MCF 10A (cell line): Measurements from ENCODE around the gene PCP4L1. TPM values are rescaled to one million over a fixed set of nuclear protein-coding genes. Genes with fewer than 3 reads are reported as not detected.
"Not testable (repeated sequence)": the region's sequence is repeated elsewhere in the genome, so short reads cannot be mapped to it uniquely, and the experiment has no call there.

ENCODE experiments used
- BruUV-seq: library from RNA; stranded (reverse); fragments of 400-500 nt; replicated peaks from 2 replicates; lab custom pipeline; 2021; lab: Mats Ljungman, UMichigan
- CTCF ChIA-PET: fragments of 300-600 bp; sonication (Branson Sonifier 250); formaldehyde crosslinking; extraction: SDS; loops from one replicate; lab custom pipeline; 2021; ENCODE audit warnings: antibody characterized with exemption, inconsistent platforms; lab: Yijun Ruan, JAX
- POLR2A ChIA-PET: fragments of 300-600, 350-650 bp; sonication (Branson Sonifier 250); formaldehyde crosslinking; extraction: SDS; loops from one replicate; lab custom pipeline; 2020; ENCODE audit warnings: antibody characterized with exemption, inconsistent platforms; lab: Yijun Ruan, JAX
- DNase-seq: peaks from one replicate; pipeline ENCODE4 v3.0.0-alpha.2; 2018; ENCODE audit not compliant: unreplicated experiment
- H3K27ac Mint-ChIP-seq: one replicate; pipeline ENCODE4 v1.8.0; 2022; ENCODE audit warnings: mild to moderate bottlenecking, low read depth, mixed read lengths; ENCODE audit not compliant: unreplicated experiment
- H3K27me3 Mint-ChIP-seq: one replicate; pipeline ENCODE4 v1.8.0; 2022; ENCODE audit warnings: mixed read lengths; ENCODE audit not compliant: insufficient read depth, unreplicated experiment
- H3K36me3 Mint-ChIP-seq: one replicate; pipeline ENCODE4 v1.8.0; 2022; ENCODE audit warnings: mild to moderate bottlenecking, moderate library complexity, mixed read lengths; ENCODE audit not compliant: insufficient read depth, unreplicated experiment
- H3K4me1 Mint-ChIP-seq: one replicate; pipeline ENCODE4 v1.8.0; 2022; ENCODE audit warnings: mixed read lengths; ENCODE audit not compliant: insufficient read depth, unreplicated experiment
- H3K4me3 Mint-ChIP-seq: one replicate; pipeline ENCODE4 v1.8.0; 2022; ENCODE audit warnings: mild to moderate bottlenecking, moderate library complexity, mixed read lengths; ENCODE audit not compliant: unreplicated experiment
- H3K9me3 Mint-ChIP-seq: one replicate; pipeline ENCODE4 v1.8.0; 2022; ENCODE audit warnings: mixed read lengths; ENCODE audit not compliant: unreplicated experiment
- intact Hi-C: fragments of 100-400 bp; cut with micrococcal nuclease; formaldehyde crosslinking; loops from 2 replicates; pipeline ENCODE4 v1.14.1; 2022
- total RNA-seq: library from RNA; stranded (reverse); gene quantifications from 2 replicates; pipeline ENCODE4 v1.2.3, GENCODE V29; 2022
- TF ChIP-seq, protein P1 (sequence below): fragments of 200-600 bp; IDR thresholded peaks from one replicate; pipeline ENCODE4 v1.8.0; 2022; ENCODE audit warnings: antibody characterized with exemption, mild to moderate bottlenecking; ENCODE audit not compliant: unreplicated experiment

Gene PCP4L1
- total RNA-seq, 1 experiment from 2014 or later: not detected

DNA sequence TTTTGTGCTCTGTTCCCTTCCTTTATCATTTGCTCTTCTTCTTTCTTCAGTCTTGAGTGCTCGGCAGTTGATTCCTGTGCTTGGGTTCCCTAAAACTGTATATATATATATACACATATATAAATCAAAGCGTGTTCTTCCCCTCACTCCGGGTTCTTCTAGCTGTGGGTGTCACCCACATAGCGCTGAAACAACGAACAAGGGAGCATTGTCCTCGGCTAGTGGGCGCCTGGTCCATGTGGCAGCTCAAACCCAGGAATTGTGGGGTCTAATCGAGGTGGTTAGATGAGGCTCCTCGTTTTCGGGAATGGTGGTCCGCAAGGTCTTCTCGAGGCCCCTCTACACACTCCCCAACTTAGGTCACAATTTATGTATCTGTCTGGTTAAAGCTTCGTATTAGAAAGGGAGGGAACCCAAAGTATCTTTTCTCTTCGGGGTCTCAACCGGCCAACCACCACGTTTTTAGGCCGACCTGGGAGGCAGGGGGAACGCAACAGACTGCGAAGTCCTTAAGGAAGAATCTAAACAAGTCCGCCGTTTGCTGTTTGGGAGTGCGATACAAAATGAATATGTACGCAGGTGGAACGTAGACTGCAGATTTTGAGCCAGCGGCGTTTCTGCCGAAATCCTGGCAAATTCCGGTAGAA lies 55.1 kb downstream of the PCP4L1 start:
- intact Hi-C loops: loop anchor here (1.0 to 2.0 kb wide), 2 partner anchors 69 to 86 kb away; no protein-coding TSS in a partner anchor
- peak overlapping the region; percentile 97 for H3K4me3 Mint-ChIP-seq
- POLR2A ChIA-PET: interaction anchor here (0.6 to 3.6 kb wide), 49 partner anchors 8 to 1286 kb away, joined by 3 to 61 read pairs (median 4); partner anchors contain the start of genes ADAMTS4, APOA2, B4GALT3 and DUSP12
- H3K4me1 Mint-ChIP-seq: peaks cover 13% of the 10 kb centered on the region
- H3K36me3 Mint-ChIP-seq: peaks cover 14% of the 10 kb centered on the region
- DNase-seq: no peak
- peak overlapping the region; percentile 100 for H3K27ac Mint-ChIP-seq
- no peaks in the 10 kb centered on the region for H3K27me3 Mint-ChIP-seq
- TSS peak; percentile 94 for BruUV-seq
- TF ChIP-seq, protein P1, sequence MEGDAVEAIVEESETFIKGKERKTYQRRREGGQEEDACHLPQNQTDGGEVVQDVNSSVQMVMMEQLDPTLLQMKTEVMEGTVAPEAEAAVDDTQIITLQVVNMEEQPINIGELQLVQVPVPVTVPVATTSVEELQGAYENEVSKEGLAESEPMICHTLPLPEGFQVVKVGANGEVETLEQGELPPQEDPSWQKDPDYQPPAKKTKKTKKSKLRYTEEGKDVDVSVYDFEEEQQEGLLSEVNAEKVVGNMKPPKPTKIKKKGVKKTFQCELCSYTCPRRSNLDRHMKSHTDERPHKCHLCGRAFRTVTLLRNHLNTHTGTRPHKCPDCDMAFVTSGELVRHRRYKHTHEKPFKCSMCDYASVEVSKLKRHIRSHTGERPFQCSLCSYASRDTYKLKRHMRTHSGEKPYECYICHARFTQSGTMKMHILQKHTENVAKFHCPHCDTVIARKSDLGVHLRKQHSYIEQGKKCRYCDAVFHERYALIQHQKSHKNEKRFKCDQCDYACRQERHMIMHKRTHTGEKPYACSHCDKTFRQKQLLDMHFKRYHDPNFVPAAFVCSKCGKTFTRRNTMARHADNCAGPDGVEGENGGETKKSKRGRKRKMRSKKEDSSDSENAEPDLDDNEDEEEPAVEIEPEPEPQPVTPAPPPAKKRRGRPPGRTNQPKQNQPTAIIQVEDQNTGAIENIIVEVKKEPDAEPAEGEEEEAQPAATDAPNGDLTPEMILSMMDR: no peak
- H3K9me3 Mint-ChIP-seq: no peaks in the 10 kb centered on the region
- CTCF ChIA-PET: interaction anchor here (0.6 to 3.5 kb wide), 15 partner anchors 10 to 423 kb away, joined by 3 to 41 read pairs (median 5); partner anchors contain the start of gene TOMM40L

DNA sequence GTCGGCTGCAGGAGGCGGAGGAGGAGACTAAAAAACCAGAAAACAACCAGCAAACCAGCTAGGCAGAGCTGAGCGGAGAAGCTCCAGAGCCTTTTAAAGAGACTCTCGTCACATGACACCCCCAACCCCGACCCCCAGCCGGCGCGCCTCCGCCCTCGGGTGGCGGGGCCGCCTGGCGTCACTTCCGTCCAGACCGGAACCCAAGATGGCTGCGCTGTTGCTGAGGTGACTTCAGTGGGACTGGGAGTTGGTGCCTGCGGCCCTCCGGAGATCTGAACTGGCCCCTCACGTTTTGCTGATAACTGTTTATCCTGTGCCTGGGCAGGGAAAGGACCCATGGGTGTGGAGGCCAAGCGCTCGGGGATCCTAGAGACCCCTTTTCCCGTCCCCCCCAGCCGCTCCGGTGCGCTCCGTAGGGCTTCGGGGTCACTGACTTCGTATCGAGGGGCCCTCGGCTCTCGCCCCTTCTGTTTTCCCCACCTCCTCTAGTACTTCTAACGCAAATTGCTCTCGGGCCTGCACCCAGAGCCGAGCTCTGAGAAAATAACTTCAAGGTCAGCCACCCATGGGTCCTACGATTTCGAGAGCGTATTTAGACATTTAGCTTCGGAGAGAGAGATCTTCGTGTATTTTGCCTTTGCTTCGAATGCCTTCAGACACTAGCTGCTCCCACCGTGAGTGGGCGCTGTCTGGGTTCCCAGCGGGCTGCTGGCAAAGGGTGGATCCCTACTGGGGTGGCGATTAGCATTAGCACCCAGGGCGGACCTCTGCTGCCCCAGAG lies 55.8 kb downstream of the PCP4L1 start, which contains the start of gene SDHC:
Gene SDHC, plus strand, starts transcription at position 181 of the 781 bp plus-strand sequence. Its CDS starts 25 bp downstream, at position 206.
- peak; percentile 87 for DNase-seq
- TSS peak; percentile 67 for BruUV-seq
- TF ChIP-seq, protein P1: peak; percentile 35
- intact Hi-C loops: loop anchor here (1.0 to 2.0 kb wide), 2 partner anchors 68 to 87 kb away; no protein-coding TSS in a partner anchor
- no peaks in the 10 kb centered on the region for H3K9me3 Mint-ChIP-seq
- ChIA-PET CTCF (interaction anchor here (0.6 to 3.5 kb wide), 22 partner anchors 10 to 422 kb away, joined by 3 to 41 read pairs (median 5); partner anchors contain the start of gene TOMM40L), POLR2A (interaction anchor here (0.6 to 3.6 kb wide), 51 partner anchors 9 to 435 kb away, joined by 3 to 61 read pairs (median 4); partner anchors contain the start of genes APOA2, B4GALT3, DUSP12 and F11R)
- peaks cover 21% of the 10 kb centered on the region for H3K36me3 Mint-ChIP-seq
- peaks cover 13% of the 10 kb centered on the region for H3K4me1 Mint-ChIP-seq
- H3K27me3 Mint-ChIP-seq: no peaks in the 10 kb centered on the region
- peak within 1 kb of the TSS; percentile 97 for H3K4me3 Mint-ChIP-seq
- H3K27ac Mint-ChIP-seq: peak within 1 kb of the TSS; percentile 100

DNA sequence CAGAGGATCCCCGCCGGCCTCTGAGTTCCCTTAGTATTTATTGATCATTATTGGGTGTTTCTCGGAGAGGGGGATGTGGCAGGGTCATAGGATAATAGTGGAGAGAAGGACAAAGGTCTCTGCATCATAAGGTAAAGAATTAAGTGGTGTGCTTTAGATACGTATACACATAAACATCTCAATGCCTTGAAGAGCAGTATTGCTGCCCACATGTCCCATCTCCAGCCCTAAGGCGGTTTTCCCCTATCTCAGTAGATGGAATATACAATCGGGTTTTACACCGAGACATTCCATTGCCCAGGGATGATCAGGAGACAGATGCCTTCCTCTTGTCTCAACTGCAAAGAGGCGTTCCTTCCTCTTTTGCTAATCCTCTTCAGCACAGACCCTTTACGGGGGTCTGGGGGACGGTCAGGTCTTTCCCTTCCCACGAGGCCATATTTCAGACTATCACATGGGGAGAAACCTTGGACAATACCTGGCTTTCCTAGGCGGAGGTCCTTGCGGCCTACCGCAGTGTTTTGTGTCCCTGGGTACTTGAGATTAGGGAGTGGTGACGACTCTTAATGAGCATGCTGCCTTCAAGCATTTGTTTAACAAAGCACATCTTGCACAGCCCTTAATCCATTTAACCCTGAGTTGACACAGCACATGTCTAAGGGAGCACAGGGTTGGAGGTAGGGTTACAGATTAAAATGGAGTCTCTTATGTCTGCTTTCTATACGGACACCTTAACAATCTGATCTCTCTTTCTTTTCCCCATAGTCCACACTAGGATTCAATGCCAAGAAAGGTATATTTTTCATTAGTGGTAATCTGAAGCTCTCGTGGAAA lies 57.5 kb downstream of the PCP4L1 start:
- ChIA-PET CTCF (interaction anchor here (1.8 to 3.5 kb wide), 3 partner anchors 8 to 89 kb away, joined by 7 to 41 read pairs (median 13); partner anchors contain the start of gene TOMM40L), POLR2A (interaction anchor here (0.6 to 3.6 kb wide), 7 partner anchors 16 to 149 kb away, joined by 3 to 61 read pairs (median 14); partner anchors contain the start of genes APOA2, NDUFS2 and TOMM40L)
- H3K9me3 Mint-ChIP-seq, H3K4me3 Mint-ChIP-seq, BruUV-seq, DNase-seq, H3K27me3 Mint-ChIP-seq: not testable (repeated sequence)
- Mint-ChIP-seq H3K27ac (peak overlapping the region; percentile 100), H3K36me3 (peaks cover 28% of the 10 kb centered on the region), H3K4me1 (peaks cover 13% of the 10 kb centered on the region)
- intact Hi-C loops: loop anchor here (2.0 kb wide), 1 partner anchor 67 kb away; no protein-coding TSS in a partner anchor

DNA sequence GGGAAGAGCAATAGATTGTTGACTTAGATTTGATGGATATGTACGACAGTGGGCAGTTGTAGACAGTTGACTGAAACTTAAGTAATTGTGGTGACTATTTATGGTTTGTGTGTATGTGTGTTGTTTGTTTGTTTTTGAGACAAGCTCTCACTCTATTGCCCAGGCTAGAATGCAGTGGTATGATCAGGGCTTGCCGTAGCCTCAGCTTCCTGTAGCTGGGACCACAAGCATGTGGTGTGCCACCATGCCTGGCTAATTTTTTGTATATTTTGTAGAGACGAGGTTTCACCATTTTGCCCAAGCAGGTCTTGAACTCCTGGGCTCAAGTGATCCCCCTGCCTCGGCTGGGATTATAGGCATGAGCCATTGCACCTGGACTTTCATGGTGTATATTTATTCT lies 65.5 kb downstream of the PCP4L1 start:
- Mint-ChIP-seq H3K9me3 (no peaks in the 10 kb centered on the region), H3K27ac (no peak overlapping the region), H3K36me3 (peaks cover 79% of the 10 kb centered on the region), H3K4me3 (no peak overlapping the region), H3K4me1 (no peaks in the 10 kb centered on the region), H3K27me3 (no peaks in the 10 kb centered on the region)
- POLR2A ChIA-PET: interaction anchor here (2.5 kb wide), 1 partner anchor 9 kb away, joined by 15 read pairs; the partner anchor contains the start of gene SDHC
- TF ChIP-seq, protein P1: no peak
- no TSS peak for BruUV-seq
- intact Hi-C loops: no loop called here
- no peak for DNase-seq
- CTCF ChIA-PET: interaction anchor here (1.0 to 3.1 kb wide), 4 partner anchors 9 to 99 kb away, joined by 3 to 13 read pairs (median 4); partner anchors contain the start of genes SDHC and TOMM40L
